DMS114 treated with DMSO at 0.1 percent for 48 hours (cell line): Measurements from ENCODE around the gene ZNF474.

Experiments used
- DNase-seq: peaks from one replicate; lab custom pipeline; 2025; ENCODE audit not compliant: unreplicated experiment; lab: John Stamatoyannopoulos, UW

Gene ZNF474

DNA sequence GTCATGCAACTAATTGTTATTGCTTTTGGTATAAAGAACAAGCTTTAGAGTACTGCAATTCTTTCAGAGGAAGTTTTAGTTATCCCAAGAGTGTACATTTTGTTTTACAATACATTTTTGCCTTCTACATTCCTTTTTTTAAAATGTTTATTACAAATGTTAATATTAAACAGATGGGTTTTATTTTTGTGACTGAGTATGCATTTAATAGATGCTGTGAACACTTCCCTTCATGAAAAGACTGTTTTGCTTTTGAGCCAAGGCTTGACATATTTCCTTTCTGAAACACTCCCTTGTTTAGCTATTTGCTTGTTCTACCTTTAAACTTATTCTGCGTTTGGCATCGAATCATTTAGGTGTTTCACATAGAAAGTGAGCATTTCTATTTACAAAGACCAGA is 14.8 kb upstream of the ZNF474 start:
- DNase-seq: no peak

DNA sequence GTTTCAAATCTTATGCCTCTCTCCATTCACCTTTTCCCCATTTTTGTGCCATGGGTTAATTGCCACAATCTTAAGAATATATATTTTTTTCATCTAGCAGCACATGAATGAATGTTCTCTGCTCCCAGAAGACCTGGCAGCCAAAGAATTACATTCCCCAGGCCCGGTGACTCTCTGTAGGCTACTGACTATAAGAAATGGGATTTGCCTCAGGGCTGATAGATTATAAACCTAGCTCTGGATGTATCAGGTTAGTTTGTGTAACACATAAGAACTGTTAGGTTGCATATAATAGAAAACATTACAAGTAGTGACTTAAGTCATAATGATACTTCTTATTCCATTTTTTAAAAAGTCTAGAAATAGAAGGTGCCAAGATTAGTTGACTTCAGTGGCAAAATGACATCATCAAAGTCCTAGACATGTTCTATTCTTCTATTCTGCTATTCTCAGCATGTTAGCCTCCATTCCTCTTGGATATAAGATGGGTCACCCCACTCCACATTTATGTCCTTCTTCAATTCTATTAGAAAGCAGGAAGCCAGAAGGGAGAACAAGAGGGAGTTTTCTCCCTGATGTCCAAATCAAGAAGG is 10.9 kb upstream of the ZNF474 start:
- DNase-seq: no peak

DNA sequence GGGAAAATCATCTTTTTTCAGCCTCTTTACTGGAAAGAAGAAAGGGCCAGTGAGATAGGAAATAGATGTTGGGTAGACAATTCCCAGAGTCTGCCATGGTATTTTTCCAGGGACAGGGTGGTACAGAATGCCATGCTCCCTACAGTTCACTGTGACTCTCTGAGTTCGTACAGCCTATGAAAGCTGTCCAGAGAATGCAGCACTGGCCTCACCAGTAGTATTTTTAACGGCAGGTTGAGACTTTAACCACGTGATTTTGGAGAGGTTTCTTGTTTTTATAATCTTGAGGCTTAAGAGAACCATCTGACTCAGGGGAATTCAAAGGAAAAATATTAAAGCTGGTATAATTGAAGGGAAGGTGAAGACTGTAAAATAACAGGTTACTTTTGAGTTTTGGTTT is 10.1 kb upstream of the ZNF474 start:
- no peak for DNase-seq

DNA sequence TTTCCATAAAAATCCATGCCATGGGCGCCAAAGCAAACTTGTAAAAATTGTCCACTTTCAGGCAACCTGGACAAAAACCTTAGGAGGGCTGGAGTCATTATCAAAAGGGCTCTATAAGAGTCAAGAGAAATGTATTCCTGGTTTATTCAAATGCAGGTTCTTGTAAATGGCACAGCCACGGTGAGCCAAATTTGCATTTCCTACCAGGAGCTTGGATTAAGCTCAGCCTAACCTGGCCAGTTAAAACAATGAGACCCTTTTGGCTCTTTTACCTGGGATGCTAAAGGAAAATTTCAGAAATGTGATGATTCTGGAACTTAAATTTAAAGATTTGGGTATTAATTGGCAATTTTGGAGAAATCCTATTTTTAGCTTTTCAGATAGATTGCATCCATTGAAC is 8.9 kb upstream of the ZNF474 start:
- DNase-seq: no peak

DNA sequence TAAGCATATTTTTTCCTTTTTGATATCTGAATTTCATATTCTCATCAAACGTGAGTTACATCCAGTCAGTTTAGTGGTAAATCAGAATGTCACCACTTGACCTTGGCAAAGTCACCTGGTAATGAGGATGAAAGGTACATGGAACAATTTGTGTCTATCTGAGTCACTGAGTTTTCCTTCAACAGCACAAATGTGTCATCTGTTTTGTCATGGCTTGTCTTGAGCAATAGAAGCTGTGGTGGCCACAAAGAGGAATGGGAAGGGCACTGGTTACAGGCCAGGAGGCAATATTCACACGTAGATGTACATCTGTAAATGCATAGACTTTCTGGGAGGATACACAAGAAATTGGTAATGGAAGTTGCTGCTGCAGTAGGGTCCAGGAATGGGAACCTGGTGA is 8.4 kb upstream of the ZNF474 start:
- DNase-seq: no peak

DNA sequence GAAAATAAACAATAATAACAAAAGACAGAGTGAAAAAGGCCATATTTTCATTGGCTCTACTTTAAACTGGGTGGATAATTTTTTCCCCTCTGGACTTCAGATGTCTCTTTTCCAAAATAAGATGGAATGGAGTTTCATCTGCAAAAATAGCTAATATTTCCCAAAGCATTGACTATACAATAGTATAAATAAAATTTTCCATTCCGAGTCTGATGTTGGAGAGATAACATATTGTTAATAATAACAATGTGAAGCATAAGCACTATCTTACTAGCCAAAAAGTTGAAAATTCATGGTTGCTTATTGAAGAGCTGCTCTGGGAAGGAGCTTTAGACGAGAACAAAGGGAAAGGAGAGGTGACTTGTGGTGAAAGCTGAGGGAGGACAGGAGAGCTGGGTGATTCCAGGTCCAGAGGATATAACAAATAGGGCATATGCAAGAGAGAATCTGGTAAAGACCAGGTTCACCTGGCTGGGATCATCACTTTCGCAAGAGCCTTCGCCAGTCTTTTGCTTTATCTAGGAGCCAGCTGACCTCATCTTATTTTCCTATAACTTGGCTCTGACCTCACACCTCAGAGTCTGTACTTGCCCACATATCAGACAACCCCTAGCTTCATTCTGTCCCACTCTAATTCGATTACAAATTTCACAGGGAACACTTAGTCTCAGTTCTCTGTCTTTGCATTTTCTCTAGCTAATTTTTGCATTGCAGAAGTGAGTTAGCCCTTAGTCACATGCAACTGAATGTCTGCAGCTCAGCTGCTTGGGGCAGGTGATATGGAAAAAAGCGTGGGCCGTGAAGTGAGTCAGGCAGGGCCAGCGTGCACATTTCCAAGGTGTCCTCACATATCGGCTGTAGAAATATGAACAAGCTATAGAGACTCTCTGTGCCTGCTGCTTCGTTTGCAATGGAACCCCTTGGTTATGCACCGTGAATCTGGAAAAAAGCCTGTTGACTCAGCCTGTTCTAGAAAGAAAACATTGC is 7.6 kb upstream of the ZNF474 start:
- DNase-seq: no peak

DNA sequence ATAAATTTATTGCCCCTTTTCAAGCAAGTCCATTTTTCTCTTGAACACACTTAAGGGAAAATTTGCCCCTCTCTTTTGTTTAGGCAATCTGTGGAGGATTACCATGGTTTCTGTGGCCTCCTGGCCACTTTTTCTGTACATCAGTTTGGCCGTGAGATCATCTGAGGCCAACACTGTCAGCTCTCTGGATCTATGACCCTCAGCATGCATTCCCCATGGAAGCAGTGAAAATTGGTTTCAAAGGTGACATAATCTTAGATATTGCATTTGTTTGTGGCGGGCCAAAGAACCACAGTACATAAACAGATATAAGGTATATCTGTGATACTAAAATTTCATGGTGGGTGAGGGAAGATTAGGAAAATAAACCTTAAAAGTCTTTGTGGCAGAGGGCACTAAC is 4.6 kb upstream of the ZNF474 start:
- no peak for DNase-seq

DNA sequence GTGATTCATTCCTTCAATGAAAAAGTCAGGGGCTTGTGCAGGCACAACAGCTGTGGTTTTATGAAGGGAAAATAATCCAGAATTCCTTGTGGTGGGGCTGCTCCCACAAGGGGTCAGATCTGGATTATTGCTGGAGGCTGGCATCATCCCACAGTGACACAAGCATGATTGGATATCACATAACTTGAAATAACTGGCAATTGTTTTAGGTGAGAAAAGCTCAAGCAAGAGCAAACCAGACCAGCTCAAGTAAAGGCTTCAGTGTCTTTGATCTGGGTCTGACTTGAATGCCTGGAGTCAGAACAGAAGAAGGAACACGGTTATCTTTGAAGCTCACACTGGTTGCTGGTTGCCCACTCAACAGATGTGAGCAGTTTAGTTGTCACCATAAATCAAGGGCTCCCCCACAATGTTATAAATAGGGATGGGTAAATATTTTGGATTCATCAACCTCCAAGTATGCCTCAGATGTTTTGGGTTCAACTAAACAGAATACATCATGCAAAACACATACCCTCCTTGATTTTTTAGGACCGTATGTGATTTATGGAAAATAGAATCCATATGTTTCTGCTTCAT is 3.1 kb upstream of the ZNF474 start:
- DNase-seq: no peak

DNA sequence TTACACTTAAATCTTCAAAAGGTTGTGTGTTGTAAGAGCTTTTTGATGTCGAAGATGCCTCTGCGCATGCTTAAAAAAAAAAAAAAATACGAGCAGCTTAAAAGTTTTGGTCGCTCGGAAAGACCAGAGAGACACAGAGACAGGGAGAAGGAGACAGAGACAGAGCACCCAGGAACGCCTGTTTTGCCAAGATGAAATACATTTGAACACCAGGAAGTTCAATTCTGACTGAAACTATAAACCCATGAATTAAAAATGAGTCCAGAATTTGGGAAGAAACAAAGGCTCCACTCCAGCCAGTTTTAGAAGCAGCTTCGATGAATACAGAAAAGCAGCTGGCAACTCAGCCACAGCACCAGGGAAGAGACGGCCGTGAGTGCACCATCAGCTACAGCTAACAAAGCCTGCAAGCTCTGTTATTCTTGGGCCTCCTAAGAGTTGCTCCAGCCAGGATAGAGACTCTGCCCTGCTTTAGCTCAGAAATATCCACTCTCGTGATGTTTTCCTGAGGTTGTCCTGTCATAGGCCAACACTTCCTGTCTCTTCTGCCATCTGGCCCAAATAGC is 2.5 kb upstream of the ZNF474 start:
- no peak for DNase-seq

DNA sequence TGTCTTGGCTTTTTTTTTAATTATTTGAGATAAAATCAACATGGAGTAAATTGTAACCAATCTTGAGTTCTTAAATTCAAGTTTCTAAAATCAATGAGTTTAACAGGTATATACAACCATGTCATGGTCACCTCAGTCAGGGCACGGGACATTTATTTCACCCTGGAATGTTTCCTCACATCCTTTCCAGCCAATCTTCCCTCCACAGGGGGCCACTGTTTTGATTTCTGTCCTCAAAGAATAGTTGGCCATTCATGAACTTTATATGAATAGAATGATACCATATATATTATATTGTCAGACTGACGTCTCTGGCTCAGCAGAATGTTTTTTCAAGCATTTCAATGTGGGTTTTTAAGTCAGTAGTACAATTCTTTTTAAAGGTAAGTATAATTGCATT is 806 bp downstream of the ZNF474 start:
- no peak for DNase-seq

DNA sequence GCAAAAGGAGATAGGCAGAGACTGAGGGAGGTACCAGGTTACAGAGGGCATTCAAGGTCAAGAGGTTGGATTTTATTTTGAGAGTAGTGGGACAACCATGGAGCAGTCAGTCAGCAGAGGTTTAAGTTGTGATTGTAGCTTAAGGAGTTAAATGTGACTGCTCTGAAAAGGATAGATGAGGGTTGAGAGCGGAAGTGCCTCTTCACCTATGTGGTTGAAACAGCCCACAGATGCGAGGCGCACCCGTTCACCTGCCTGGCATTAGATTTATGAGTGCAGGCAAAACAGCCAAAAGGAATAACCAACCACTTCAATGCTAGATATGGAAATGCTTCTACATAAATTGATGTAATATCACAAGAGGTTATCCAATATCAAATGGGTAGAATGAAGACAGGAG is 8.4 kb downstream of the ZNF474 start:
- DNase-seq: no peak

DNA sequence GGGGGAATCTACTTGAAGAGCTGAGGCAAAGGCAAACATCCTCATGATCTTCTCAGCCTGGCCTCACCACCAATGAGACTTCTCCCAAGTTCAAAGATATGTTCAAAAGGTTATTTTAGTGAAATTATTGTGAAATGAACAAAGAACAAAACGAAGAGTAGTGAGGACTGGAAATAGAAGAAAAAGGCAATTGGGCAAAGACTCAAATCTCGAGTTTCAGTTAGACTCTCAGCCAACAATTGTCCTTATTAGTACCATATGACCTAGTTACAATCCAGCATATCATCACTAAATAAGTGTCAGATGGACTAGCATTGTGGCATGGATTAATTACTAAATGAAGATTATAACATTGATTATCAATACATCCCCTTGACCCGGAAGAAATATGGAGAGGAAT is 9.0 kb downstream of the ZNF474 start:
- no peak for DNase-seq

DNA sequence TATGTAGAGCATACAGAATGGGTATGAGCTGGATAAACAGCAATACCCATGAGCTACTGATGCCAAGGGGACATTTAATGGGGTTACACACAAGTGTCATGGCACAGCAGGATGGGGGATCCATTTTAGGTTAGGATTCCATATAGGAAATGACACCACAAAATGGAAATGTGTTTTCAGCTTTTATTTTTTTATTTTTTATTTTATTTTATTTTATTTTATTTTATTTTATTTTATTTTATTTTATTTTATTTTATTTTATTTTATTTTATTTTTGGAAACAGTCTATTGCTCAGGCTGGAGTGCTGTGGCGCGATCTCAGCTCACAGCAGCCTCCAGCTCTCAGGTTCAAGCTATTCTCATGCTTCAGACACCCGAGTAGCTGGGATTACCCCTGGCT is 11.6 kb downstream of the ZNF474 start:
- no peak for DNase-seq

DNA sequence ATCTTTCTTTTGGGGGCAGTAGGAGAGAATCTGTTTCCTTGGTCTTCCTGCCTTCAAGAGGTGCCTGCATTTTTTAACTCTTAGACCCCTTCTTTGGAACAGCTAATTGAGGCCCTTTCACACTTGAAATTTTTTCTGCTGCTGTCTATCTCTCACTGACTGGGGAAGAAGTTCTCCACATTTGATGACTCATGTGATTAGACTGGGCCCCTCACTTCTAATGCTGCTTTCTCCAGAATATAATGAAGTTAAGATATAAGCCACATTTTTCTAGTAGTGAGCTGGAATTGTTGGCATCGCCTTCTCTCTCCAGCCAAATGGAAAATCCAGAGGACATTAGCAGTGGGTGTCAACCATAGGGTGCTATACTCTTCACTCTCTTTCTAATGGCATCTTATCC is 12.4 kb downstream of the ZNF474 start:
- no peak for DNase-seq

DNA sequence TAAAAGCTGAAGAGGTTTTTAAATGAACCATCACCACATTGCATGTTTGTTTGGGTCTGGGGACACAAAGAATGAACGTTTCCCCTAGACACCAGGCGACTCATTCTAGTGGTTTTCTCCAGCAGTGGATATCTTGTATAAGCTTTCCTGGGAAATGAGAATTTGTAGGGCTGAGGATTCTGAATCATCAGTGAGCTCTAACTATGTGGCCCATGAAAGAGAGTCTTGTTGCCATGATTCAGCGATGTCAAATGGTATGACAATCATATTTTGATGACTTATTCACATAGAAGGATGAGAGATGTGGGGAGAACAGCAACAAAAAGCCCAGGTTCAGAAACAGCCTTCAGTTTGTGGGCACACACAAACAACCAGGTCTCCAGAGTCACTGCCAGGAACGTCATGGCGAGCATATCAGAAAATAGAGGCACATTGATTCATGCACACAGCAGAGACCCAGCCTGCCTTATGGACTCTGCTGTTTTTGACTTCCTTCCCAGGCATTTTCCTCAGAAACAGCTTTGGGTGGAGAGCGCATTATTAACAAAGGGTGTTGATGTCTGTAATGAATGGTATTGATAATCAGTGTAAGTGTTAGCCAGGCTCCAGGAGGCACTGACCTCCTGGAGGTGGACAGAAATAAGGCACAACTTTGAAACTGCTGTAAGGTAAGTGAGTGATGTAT is 13.3 kb downstream of the ZNF474 start:
- DNase-seq: no peak

DNA sequence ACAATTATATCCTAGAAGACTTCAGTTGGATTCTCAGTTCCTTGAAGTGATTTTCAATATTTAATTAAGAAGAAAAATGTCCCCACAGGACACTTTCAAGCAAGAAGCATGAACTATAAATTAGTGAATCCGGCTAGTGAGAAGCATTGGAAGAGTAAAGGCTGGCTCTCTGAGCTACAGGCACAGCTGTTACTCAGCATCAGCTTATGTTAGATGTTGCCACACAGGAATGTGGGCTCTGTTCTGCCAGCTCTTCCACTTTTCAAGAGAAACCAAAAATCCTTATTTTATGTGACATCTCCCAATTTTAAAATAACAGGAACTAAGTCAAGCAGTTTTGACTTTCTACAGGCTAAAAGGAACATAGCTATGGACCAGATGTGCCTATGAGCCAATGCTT is 14.9 kb downstream of the ZNF474 start:
- DNase-seq: no peak

DNA sequence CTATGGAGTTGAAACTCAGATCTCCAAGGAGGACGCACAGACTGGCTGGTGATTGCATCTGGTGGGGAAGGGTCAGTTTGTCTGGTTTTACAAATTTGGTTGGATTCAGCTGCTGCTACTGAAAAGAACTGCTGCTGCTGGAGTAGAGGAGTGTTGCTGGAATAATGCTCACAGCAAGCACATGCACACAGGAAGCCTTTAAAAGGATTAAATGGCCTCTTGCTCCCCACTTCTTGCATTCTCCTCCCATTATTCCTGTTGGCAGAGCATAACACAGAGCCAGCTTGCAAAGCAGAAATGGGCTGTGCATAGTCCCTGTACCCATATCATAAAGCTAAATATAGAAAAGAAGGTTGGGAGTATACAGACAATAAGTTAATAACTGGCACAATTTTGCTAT is 16.6 kb downstream of the ZNF474 start:
- no peak for DNase-seq

DNA sequence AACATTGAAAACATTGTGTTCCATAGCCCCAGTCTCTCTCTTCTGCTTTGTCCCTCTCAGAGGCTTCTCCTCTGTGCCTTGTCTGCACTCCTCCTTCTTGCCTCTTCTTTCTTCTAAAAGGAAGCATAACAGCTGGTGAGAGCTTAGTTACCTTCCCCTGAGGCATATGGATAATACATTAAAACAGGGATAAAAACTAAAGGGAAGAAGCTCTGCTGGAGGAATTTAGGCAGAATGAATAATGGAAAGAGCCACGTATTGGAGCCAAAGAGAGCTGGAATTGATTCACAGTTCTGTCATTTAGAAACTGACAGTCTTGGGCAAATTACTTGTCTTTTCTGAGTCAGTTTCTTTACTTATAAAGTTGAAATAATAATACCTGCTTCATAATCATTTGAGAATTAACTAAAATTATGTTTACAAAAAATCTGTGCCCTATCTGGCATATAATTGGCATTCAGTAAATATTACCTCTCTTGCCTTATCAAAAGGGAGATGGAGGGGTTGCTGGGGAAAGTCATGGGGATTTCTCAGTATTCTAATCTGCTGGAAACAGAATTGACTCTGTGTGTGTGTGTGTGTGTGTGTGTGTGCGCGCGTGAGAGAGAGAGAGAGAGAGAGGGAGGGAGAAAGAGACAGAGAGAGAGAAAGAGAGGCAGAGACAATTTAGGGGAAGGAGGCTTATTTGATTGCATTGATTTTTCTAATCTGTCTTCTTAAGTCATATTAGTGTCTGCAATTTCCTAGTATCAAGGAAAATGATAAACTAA is 20.2 kb downstream of the ZNF474 start:
- DNase-seq: no peak

DNA sequence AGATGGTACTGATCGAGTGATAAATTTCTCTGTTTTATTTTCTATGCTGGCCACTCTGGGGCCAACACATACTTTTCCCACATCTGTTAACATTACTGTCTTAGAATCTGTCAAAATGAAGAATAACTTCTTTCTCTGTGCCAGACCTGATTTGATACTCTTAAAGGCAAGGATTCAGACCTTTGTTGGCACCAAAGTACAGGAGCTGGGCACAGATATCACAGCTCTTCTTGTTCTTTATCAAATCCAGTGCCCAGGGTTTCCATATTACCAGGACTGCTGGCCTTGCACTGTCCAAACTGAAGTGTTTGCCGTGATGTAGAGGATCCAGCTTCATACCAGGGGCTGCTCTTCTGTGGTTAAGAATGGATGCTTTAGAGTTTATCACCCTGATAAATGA is 20.9 kb downstream of the ZNF474 start:
- no peak for DNase-seq

DNA sequence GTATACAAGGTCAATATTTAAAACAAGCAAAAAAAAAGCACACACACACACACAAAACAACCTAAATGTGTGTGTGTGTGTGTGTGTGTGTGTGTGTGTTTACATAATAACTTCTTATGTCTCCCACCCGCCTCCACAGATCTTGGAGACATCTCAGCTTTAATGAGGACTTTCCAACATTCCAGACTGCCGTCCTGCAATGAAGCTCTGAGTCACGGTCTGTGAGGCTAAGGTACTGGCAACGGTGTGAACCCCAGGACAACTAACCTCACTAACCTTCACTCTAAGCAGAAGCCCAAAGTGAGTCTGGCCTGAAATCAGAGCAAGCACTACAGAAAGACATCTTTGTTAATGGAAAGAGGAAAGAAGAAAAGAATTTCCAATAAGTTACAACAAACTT is 22.3 kb downstream of the ZNF474 start:
- DNase-seq: no peak
